Sciatic nerve (tissue), 2 donors: ENCODE measurements around the gene VCAN. TPM values are rescaled to one million over a fixed set of nuclear protein-coding genes. Genes with fewer than 3 reads are reported as not detected.
A peak's percentile ranks its signal among the peaks of the same experiment; 100 is the strongest.

Experiments used
- ATAC-seq: fragments of 200-7000 bp; cut with Tn5 transposase; one replicate; pipeline ENCODE4 v1.9.1; 2020; ENCODE audit warnings: mild to moderate bottlenecking, moderate library complexity
- DNase-seq: peaks from one replicate; pipeline ENCODE4 v3.0.0-alpha.2; 2020; ENCODE audit warnings: low spot score
- intact Hi-C: fragments of 100-400 bp; cut with DNase I; formaldehyde crosslinking; loops from one replicate; pipeline ENCODE4 v1.14.2; 2022
- total RNA-seq: library from RNA; stranded (reverse); fragmentation: NEBNext Ultra II Directional; extraction: Animal tissue kit (Norgen Biotek cat#: 25700); gene quantifications from one replicate; pipeline ENCODE4 v1.2.1, GENCODE V29; 2021
- donor health status: DM: no; HTN: no; CAD: no.
- donor health status: DM: no; HTN: no; CAD: no.

The VCAN gene
- total RNA-seq, 1 donor from 2014 or later: 98.0 TPM

DNA sequence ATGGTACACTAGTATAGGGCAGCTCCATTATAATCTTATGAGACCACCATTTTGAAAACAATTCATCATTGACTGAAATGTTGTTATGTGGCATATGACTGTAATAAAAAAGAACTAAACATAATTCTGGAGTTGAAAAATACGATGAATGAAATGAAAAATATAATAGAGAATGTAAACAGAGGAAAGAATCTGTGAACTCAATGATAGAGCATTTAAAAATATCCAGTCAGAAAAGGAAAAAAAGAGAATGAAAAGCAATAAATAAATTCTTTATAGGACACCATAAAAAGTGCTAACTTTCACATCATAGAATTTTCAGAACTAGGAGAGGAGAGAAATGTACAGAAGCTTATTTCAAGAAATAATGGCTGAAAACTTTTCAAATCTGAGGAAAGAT is 17.6 kb upstream of the VCAN start:
- ATAC-seq (no peak), DNase-seq (no peak)
- intact Hi-C loops: no loop called here

DNA sequence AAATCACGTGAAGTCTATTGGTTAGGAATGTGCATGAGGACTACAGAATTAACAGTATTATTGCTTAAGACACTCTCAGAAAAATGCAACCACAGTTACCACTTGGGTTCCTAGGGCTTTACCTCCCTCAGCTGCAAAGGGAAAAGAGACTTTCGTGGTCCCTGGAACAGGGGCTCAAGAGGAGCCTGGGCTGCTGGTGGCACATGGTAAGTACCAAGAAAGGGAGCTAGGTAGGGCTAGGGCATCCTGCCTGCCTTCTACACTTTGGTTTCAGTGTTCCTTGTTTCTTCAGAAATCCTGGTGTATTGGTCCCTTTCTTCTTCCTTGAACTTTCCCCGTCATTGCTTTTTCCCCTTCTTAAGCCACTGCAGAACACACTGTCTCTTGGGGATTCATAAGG is 7.3 kb upstream of the VCAN start:
- DNase-seq (no peak), ATAC-seq (no peak)
- intact Hi-C loops: no loop called here

DNA sequence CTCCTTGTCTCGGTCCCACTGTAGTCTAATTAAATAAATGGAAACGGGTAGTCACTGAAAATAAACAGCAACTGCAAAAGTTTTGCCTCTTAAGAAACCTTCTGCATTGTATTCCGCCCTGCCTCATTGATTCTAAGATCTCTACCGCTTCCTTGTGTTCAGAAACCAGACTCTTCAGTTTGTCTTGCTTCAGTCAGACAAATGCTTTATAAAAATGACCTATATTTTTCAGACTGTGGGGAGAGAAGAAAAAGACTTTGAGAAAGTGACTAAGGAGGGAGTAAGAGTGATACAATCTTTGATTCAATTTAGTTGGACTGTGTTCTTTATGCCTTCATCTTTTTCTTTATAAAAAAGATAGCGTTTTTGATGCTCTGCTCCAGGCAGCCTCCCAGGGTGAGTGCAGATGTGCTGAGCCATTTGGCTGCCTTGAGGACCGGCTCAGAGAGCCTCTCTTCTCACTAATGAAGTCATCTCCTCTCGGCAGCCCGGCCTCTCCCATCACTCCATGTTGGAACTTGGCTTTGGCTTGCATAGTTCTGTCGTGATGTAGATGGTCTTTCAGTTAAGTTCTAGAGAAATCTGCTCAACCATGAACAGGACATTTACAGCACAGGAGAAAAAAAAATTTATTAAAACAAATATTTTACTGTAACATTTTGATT is 4.0 kb upstream of the VCAN start:
- intact Hi-C loops: no loop called here
- DNase-seq: no peak
- ATAC-seq: peak; percentile 46

DNA sequence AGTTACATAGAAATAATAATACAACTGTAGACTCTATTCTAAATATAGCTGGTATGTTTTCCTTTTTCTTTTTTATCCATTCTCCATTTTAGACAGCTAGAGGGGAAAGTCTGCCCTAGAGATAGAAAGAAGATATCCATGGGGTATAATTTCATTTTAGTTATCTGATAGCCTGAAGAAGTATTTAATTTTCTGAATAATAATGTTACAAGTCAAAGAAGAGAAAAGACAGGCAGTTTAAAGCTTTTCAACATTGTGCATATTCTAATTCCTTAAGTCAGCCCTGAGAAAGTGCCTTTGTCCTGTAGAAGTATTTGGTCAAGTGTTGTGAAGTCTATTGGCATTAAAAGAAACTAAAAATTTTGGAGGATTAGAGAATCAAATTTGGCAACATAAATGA is 2.5 kb upstream of the VCAN start:
- ATAC-seq: no peak
- intact Hi-C loops: no loop called here
- no peak for DNase-seq

DNA sequence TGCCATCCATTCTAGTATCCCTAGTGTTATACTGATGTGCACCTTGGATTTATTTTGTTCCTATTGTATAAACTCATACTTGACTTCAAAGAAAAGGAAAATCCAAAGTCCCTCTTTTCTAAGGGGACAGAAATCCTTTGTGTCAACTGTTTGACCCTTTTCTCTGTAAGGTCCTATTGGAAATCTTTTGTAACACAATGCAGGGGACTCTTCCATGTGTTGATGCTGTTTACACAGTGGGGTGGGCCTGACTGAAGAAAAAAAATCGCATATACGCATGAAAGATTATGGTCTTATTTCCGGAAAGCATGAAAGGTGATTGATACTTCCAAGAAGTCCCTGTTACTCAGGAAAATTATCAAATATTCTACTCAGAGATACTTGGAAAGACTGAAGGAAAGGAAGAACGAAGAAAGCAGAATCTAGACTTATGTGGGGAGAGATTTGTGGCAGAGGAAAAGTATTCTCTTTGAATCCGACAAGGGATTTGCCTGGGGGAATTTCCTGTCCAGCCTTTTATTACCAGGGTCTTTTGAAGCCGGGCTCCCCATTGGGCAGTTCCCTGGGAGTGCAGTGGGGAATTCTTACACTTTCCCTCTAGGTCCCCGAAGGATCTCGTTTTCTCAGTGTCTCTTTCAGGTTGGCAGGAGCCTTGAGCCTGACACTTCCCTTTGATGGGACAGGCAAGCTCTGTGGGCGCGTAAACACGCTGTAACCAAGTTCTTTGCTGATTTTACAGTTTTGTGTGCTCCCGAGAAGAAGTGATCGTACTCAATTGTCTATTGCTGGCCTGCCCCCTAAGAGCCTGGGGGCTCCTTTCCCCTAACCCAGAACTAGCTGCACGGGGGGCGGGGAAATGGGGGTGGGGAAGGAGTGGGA is 779 bp upstream of the VCAN start:
- intact Hi-C loops: loop anchor here (5.0 kb wide), 1 partner anchor 823 kb away; no protein-coding TSS in a partner anchor
- ATAC-seq (no peak), DNase-seq (peak; percentile 57)

DNA sequence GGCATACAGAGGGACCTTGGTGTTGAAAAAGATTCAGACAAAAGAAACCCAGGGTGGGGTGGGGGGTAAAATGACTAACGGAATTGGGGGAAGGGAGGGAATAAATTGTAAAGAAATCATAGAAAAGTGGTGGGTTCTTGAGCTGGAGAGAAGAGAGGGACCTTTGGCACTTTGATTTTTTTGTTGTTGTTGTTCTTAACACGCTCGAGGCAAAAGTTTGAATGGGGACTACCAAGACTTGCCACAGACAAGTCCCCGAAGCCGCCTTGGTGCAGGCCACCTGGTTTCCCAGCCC is 616 bp downstream of the VCAN start:
- intact Hi-C loops: loop anchor here (5.0 kb wide), 1 partner anchor 825 kb away; no protein-coding TSS in a partner anchor
- no peak for ATAC-seq
- DNase-seq: no peak

DNA sequence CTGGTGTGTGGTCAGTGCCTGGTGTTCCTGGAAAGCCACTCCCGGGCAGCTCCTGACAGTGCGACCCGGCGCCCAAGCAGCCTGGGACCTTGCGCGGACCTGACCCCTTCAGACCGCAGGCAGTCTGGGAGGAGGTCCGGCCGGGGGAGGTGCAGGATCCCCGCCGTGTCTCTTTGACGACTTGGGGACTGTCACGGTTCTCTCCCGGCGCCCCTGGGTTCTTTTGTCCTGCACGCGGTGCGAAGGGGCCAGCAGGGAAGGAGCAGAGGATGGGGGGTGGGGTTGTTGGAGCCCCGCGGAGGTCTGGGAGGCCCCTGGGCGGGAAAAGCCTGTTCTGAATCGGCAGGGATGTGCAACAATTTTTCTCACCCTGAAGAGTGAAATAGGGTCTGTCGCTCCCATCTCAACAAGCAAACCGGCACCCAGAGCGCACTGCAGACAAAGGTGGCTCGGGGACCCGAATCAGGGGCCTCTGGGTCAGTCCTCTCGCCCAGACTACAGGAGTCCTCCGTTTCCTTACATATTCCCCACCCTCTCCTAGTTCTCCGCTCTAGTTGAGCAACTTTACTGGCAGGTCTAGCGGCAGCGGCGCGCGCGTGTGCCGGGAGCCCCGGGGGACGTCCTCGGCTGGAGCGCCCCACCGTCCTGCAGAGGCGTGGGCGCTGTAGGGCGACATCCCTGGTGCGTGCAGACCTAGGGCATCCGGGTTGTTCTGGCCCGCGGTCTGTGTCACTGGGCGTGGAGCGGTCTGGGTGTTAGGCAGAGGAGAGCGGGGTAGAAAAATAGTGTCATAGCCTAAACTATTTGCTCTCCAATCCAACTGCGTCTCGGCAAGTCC is 1.2 kb downstream of the VCAN start:
- DNase-seq: peak; percentile 72
- intact Hi-C loops: loop anchor here (5.0 kb wide), 1 partner anchor 825 kb away; no protein-coding TSS in a partner anchor
- peak; percentile 64 for ATAC-seq

DNA sequence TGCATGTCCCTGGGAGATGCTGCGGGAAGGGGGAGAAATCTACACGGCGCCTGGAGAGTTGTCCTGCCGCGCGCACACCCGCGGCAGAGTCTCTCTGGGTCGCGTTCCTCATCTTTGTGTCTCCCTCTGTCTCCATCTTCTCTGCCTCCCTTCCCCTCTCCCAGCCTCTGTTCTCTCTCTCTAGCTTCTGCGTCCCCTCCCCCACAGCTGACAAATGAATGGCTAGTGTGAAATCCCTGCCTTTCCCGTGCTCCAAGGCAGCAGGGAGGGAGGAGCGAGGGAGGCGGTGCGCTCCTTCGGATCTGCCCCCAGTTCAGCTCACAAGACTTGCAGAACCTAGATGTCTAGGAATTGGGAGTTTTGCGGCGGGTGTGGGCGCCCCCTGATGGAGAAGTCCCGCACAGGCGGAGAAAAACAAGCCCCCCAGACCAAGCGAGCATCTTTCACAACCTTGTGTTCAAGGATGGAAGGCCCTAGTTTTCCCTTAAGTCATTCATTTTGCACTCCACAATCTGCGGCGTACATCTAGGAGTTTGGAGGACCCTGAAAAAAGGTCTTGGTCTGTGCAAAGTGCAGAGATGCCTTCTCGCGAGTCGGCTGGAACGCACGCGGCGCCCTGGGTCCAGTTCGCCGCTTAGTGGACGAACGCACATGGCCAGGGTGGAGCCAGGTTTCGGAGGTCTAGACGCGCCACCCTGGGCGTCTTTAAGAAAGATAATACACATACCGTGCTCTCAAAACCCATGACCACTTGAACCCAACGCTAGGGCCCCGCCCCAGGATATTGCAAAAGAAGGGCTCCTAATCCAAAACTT is 2.0 kb downstream of the VCAN start:
- peak; percentile 95 for DNase-seq
- peak; percentile 94 for ATAC-seq
- intact Hi-C loops: loop anchor here (5.0 kb wide), 1 partner anchor 826 kb away; no protein-coding TSS in a partner anchor

DNA sequence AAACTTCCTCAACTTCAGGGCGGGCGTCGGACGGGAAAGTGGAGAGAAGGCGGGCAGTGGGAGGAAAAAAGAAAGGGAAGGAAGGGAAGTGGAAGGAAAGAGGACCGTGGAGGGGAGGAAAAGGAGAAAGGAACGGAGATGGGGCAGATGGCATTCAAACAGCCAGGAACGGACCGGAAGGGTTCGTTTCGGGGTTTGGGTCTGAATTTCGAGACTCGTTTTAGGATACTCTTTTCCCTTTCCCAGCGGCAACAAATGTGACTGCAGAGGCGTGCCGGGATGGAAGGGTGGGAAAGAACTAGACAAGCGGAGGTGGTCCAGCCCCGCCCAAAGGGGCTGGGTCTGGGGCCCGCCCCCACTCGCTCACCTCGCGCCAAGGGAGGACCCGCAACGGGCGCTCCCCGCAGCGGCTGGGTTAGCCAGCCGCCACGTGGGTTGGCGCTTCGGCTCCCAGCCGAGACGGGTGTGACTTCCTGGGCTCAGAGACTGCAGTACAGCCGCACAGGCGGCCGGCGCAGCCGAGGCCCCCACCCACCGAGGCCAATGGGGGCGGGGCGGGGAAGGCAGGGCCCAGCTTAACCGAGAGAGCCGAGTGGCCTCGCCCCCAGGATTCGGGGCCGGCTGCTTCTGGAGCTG is 2.7 kb downstream of the VCAN start:
- DNase-seq (peak; percentile 90), ATAC-seq (peak; percentile 76)
- intact Hi-C loops: loop anchor here (5.0 kb wide), 1 partner anchor 827 kb away; no protein-coding TSS in a partner anchor

DNA sequence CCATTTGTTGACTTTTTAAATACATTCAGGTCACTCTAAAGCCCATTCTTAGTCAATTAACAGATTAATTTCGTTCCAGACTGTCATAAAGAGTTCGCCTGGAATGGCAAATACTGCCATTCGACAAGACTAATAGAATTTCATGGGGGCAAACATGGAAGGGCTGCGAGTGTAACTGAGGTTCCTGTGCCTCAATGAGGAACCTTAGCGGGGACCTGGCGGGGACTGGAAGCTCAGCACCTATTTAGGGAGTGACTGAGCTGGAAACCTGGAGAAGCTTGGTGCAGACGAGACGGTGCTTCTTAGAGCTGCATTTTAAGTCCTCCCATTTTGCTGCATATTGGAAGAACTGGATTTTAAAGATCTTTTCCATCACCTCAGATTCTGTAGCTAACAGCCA is 3.4 kb downstream of the VCAN start:
- intact Hi-C loops: loop anchor here (5.0 kb wide), 1 partner anchor 828 kb away; no protein-coding TSS in a partner anchor
- DNase-seq: no peak
- no peak for ATAC-seq

DNA sequence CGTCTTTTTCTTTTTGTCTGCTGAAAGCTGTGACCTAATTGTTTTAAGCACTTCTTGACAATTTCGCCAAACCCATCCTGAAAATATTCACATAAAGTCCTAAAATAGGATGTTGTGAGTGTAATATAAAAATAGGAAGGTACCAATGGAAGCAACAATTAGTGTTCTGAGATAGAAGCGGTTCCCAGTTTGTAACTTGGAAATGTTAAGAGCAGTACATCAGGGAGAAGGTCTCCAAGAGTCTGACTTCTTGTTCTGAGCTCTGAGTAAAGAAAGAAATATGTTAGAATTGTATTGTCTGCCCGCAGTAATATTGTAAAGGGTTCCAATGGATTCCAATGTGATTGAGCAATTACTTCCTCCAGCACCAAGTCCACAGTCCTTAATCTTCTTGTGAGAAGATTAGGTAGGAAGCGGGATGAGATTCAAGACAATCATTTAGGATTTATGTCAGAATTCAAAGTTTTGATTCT is 3.9 kb downstream of the VCAN start:
- ATAC-seq: no peak
- intact Hi-C loops: no loop called here
- DNase-seq: no peak

DNA sequence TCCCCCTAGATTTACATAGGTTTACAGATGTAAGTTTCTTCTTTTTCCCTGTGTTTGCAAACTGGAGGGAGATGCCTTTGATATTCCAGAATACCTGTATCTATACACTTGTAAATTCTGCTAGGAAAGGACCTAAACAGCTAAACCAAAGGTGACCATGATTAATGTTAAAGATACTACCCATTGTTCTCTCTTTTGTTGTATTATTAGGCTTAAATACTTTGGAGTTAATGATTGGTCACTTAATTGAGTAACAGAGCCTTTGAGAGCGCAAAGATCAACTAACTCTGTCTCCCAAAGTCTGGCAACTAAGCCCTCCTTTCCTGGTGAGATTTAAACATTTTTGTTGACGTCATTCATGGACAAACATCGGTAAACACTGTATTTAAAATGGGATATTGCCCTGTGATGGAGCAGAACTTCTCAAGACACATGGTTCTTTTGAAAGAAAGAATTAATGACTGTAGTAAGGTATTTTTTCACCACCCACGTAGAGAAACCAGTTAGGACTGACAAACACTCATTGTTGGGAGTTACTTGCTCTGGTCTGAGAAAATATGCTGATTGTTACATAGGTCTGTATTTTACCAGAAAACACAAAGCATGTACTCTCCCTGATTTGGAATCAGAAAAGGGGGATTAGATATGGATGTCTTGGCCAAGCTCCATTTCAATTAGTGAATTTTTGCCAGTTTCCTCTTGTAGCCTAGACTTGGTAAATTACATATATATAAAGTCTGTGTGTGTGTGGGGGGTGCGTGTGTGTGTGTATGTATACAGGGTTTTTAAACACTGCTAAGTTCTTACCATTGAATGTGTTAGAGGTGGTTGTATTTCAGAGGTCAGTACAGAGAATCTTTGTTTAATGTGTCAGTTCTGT is 4.6 kb downstream of the VCAN start:
- intact Hi-C loops: no loop called here
- DNase-seq: no peak

DNA sequence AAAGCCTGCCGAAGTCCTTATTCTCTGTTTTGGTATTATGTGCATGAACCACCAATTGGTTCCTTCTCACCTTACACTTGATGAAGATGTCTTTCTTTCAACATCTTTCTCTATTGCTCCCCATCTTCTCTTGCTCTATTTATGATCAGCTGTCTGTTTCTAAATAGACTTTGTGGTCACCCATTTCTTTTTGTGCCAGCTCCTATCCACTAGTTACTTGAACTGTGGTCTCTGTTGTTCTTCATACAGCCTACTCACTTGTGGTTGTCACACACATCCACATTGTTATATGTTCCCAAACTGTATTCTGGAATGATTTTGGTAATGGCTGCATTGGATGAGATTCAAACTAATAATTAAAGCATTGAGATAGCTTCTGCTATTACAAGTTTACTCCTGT is 11.4 kb downstream of the VCAN start:
- intact Hi-C loops: no loop called here
- no peak for ATAC-seq
- no peak for DNase-seq

More for the DNA sequence above, 4.6 kb downstream of the VCAN start:
- ATAC-seq: no peak

DNA sequence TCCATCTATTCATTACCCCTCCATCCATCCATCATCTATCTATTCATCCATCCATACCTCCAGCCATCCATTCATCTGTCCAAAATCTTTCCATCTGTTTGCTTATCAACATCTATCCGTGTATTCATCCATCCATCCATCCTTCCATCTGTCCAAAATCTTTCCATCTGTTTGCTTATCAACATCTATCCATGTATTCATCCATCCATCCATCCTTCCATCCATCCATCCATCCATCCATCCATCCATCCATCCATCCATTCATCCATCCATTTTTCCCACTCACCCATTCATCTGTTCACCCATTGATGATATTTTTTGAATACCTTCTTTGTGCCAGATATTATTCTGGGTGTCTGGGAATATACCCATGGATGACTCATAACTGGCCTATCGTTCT is 12.8 kb downstream of the VCAN start:
- intact Hi-C loops: no loop called here
- DNase-seq (no peak), ATAC-seq (no peak)

DNA sequence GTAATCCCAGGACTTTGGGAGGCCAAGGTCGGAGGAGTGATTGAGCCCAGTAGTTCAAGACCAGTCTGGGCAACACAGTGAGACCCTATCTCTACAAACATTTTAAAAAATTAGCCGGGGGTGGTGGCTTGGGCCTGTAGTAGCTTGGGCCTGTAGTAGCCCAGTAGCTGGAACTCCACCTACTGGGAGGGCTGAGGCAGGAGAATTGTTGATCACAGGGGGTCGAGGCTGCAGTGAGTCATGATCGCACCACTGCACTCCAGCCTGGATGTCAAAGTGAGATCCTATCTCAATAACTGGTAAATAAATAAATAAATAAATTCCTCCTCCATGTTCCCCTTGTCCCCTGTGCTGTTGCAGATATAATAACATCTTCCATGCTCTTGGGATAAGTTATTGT is 14.3 kb downstream of the VCAN start:
- DNase-seq: no peak
- no peak for ATAC-seq
- intact Hi-C loops: no loop called here

DNA sequence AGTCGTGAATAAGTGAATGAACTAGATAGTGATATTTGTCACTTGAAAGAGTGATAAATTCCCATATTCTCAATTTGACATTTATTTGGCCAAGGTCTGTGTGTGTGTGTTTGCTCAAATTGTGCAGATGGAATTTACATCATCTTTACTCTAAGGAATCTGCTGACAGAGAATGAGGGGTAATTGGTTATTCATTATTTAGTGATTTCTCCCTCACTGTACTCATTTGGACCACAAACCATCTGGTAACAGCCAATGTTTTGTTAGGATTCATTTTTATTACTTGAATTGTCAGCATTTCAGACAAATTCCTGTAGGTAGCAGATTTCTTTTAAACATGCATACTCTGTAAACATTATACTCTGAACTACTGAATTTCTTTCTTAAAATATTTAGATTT is 15.6 kb downstream of the VCAN start:
- DNase-seq (no peak), ATAC-seq (no peak)
- intact Hi-C loops: no loop called here

DNA sequence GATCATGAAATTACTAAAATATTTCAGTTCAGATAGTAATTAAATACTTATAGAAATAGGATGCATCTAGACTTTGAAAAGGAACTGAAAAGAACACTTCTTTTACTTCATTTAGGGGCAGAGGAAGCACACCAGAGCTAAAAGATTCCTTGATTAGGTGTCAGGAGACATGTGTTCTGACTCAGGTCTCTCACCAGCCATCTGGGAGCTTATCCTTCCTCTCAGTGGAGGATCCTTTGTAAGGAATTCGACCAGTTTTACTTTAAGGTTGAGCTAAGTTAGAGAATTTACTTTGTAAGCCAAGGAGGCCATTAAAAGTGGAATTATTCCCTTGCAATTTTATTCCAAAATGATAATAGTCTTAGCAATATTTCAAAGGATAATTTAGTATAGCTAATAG is 16.7 kb downstream of the VCAN start:
- no peak for ATAC-seq
- DNase-seq: no peak
- intact Hi-C loops: no loop called here
